Activated CD4-positive, CD25-positive, alpha-beta regulatory T cell (primary cell): Measurements from ENCODE around the gene NCAM1.
"Not testable (repeated sequence)": the region's sequence is repeated elsewhere in the genome, so short reads cannot be mapped to it uniquely, and the experiment has no call there.

Experiments
- DNase-seq, 4 experiments: peaks; one replicate each; lab custom pipeline; 2025; lab: John Stamatoyannopoulos, UW

NCAM1 gene

GRCh38 chr11:113277907-113278306, 316.7 kb downstream of the NCAM1 start:
- no peak for DNase-seq

GRCh38 chr11:113278481-113278880, 317.3 kb downstream of the NCAM1 start:
- no peak for DNase-seq

- DNase-seq = no peak
These were observed 317.7 kb downstream of the NCAM1 start for GRCh38 chr11:113278925-113279324.

GRCh38 chr11:113279591-113279990, 318.4 kb downstream of the NCAM1 start:
- DNase-seq = no peak

GRCh38 chr11:113281052-113281725, 320.0 kb downstream of the NCAM1 start:
- DNase-seq = no peak

- DNase-seq = no peak
These were observed 321.7 kb downstream of the NCAM1 start for GRCh38 chr11:113282898-113283437.

- no peak for DNase-seq
These were observed 322.7 kb downstream of the NCAM1 start for GRCh38 chr11:113283881-113284280.

- no peak for DNase-seq
These were observed 324.8 kb downstream of the NCAM1 start for GRCh38 chr11:113286009-113286408.

- DNase-seq = no peak
These were observed 325.6 kb downstream of the NCAM1 start for GRCh38 chr11:113286509-113287497.

- DNase-seq = no peak
These were observed 326.6 kb downstream of the NCAM1 start for GRCh38 chr11:113287801-113288200.

- DNase-seq = no peak
These were observed 327.2 kb downstream of the NCAM1 start for GRCh38 chr11:113288286-113288863.

GRCh38 chr11:113289431-113290187, 328.4 kb downstream of the NCAM1 start:
- DNase-seq = peak; percentile 11 to 47 (median 24)

GRCh38 chr11:113293936-113294335, 332.7 kb downstream of the NCAM1 start:
- no peak for DNase-seq

GRCh38 chr11:113295993-113296392, 334.8 kb downstream of the NCAM1 start:
- no peak for DNase-seq

GRCh38 chr11:113296447-113297205, 335.4 kb downstream of the NCAM1 start:
- no peak for DNase-seq

- not testable (repeated sequence) for DNase-seq
These were observed 337.3 kb downstream of the NCAM1 start for GRCh38 chr11:113298496-113298895.

- DNase-seq = no peak
These were observed 343.7 kb downstream of the NCAM1 start for GRCh38 chr11:113304916-113305315.

GRCh38 chr11:113305440-113306336, 344.5 kb downstream of the NCAM1 start:
- DNase-seq = peak; percentile 41 to 55 (median 54)

GRCh38 chr11:113308601-113309000, 347.4 kb downstream of the NCAM1 start:
- DNase-seq = no peak

GRCh38 chr11:113311536-113311935, 350.3 kb downstream of the NCAM1 start:
- DNase-seq = no peak
